SHP77 treated with DMSO at 0.1 percent for 48 hours (cell line): ENCODE measurements around the gene TRIM2.

Experiments used
- DNase-seq: peaks from one replicate; lab custom pipeline; 2025; lab: John Stamatoyannopoulos, UW

Gene TRIM2

GRCh38 chr4:153222707-153223426 is 18.6 kb downstream of the TRIM2 start:
- no peak for DNase-seq

GRCh38 chr4:153223427-153223801 is 19.2 kb downstream of the TRIM2 start:
- no peak for DNase-seq

- no peak for DNase-seq
Observed at GRCh38 chr4:153223930-153224329, 19.7 kb downstream of the TRIM2 start.

GRCh38 chr4:153224474-153224873 is 20.2 kb downstream of the TRIM2 start:
- no peak for DNase-seq

- no peak for DNase-seq
Observed at GRCh38 chr4:153227469-153228075, 23.3 kb downstream of the TRIM2 start.

GRCh38 chr4:153228512-153229140 is 24.4 kb downstream of the TRIM2 start:
- no peak for DNase-seq

GRCh38 chr4:153229545-153229944 is 25.3 kb downstream of the TRIM2 start:
- DNase-seq = no peak

GRCh38 chr4:153232768-153233167 is 28.5 kb downstream of the TRIM2 start:
- DNase-seq = peak; percentile 6

GRCh38 chr4:153233761-153234371 is 29.6 kb downstream of the TRIM2 start:
- DNase-seq = no peak

- DNase-seq = no peak
Observed at GRCh38 chr4:153234885-153235284, 30.6 kb downstream of the TRIM2 start.

- DNase-seq = no peak
Observed at GRCh38 chr4:153238135-153238919, 34.1 kb downstream of the TRIM2 start.

- no peak for DNase-seq
Observed at GRCh38 chr4:153239409-153239808, 35.2 kb downstream of the TRIM2 start.

GRCh38 chr4:153241295-153241694 is 37.1 kb downstream of the TRIM2 start:
- no peak for DNase-seq

- DNase-seq = no peak
Observed at GRCh38 chr4:153241970-153242838, 38.0 kb downstream of the TRIM2 start.

GRCh38 chr4:153242839-153243324 is 38.6 kb downstream of the TRIM2 start:
- no peak for DNase-seq

GRCh38 chr4:153243468-153243867 is 39.2 kb downstream of the TRIM2 start:
- DNase-seq = no peak

- DNase-seq = no peak
Observed at GRCh38 chr4:153244969-153245368, 40.7 kb downstream of the TRIM2 start.

GRCh38 chr4:153245775-153246174 is 41.5 kb downstream of the TRIM2 start:
- no peak for DNase-seq

- no peak for DNase-seq
Observed at GRCh38 chr4:153246446-153247115, 42.3 kb downstream of the TRIM2 start.

- no peak for DNase-seq
Observed at GRCh38 chr4:153247116-153247490, 42.9 kb downstream of the TRIM2 start.
